ENCODE results near the gene PMPCA.

GRCh38 chr9:136456258-136456657 lies 45.8 kb downstream of the PMPCA start:
- no peak for TF ChIP-seq POLR2A (IDR thresholded peaks at IDR 0.05)
- TF ChIP-seq CTCF (IDR thresholded peaks at IDR 0.05) = no peak
